Measurements from ENCODE around the gene ALS2CL.

The ALS2CL gene

DNA sequence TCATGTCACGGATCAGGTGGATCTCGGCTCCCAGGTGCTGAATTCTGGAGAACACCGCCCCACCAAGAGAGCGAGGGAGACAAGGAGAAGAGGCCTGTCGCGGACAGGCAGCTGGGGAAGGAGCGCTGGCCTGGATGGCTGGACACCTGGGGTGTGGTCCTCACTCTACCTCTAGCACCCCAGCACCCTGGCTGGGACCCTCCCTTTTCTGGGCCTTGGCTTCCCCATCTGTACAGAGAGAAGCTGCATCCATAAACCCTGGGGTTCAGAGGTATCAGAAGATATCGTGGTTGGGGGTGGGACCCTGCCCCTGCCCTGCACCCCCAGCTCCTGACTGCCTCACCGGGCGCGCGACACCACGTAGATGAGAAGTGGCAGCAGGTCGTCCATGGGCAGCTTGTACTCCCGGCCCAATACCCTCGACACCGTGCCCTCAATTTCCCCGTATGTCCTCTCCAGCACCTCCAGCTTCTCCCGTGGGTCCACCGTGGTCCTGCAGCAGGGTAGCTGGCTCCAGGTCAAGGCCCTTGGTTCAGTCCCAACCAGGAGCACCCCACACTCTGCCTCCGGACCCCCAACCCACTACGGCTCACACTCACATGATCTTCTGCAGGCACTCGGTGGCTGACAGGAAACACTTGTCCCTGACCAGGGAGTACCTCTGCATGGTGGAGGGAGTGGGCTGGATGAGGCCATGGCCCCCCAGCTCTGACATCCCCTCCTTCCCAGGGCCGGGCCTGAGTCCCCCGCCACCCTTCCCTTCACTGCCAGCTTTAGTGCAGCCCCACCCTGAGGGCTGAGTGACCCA lies 21.7 kb downstream of the ALS2CL start:
- peaks cover 0 to 56% (median 37%) of the 10 kb centered on the region in 5 donors for H3K36me3 ChIP-seq (ENCODE audit: control insufficient read depth in 5 of 5, insufficient read depth in 5 of 5, low read length in 5 of 5)
- no peak overlapping the region for H3K4me3 ChIP-seq (ENCODE audit: low read depth in 1 of 5, low read length in 5 of 5)
- H3K9ac ChIP-seq (ENCODE audit: low read length in 5 of 5) = no peak overlapping the region
- H3K4me1 ChIP-seq (ENCODE audit: control insufficient read depth in 5 of 5, insufficient read depth in 5 of 5, low read length in 5 of 5) = peaks cover 0 to 5% (median 0%) of the 10 kb centered on the region in 5 donors
- no peaks in the 10 kb centered on the region for H3K27me3 ChIP-seq (ENCODE audit: control insufficient read depth in 5 of 5, insufficient read depth in 4 of 5, low read length in 5 of 5)
- H3K27ac ChIP-seq (ENCODE audit: low read depth, low read length) = no peak overlapping the region
- no peaks in the 10 kb centered on the region for H3K9me3 ChIP-seq (ENCODE audit: control insufficient read depth in 5 of 5, low read length in 5 of 5)

DNA sequence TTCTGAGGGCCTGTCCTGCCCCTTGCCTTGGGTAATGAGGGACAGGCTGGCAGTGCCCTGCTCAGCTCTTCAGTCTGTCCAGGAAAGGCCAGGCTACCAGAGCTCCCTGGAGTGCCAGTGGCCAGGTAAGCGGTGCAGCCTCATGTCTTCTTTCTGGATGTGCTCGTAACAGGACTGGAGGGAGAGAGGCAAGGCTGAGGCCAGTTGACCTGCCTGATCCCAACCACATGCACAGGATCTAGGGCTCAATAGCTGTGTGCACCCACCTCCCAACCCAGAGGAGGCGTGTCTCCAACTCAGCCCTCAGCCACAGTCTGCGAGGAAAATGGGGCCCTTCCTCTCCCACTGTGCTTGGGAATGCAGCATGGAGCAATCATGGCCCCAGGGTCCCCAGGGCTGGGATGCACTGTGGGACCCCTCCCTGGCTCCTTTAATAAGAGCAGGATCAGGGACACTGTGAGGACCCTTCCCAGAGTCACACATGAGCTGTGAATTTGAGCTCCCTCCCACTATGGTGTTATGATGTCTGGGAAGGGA lies 22.5 kb downstream of the ALS2CL start:
- Histone ChIP-seq H3K4me3 (ENCODE audit: low read depth in 1 of 5, low read length in 5 of 5) (no peak overlapping the region), H3K9ac (ENCODE audit: low read length in 5 of 5) (no peak overlapping the region), H3K4me1 (ENCODE audit: control insufficient read depth in 5 of 5, insufficient read depth in 5 of 5, low read length in 5 of 5) (peaks cover 0 to 2% (median 0%) of the 10 kb centered on the region in 5 donors), H3K36me3 (ENCODE audit: control insufficient read depth in 5 of 5, insufficient read depth in 5 of 5, low read length in 5 of 5) (peaks cover 0 to 54% (median 34%) of the 10 kb centered on the region in 5 donors), H3K9me3 (ENCODE audit: control insufficient read depth in 5 of 5, low read length in 5 of 5) (no peaks in the 10 kb centered on the region), H3K27ac (ENCODE audit: low read depth, low read length) (no peak overlapping the region), H3K27me3 (ENCODE audit: control insufficient read depth in 5 of 5, insufficient read depth in 4 of 5, low read length in 5 of 5) (no peaks in the 10 kb centered on the region)

DNA sequence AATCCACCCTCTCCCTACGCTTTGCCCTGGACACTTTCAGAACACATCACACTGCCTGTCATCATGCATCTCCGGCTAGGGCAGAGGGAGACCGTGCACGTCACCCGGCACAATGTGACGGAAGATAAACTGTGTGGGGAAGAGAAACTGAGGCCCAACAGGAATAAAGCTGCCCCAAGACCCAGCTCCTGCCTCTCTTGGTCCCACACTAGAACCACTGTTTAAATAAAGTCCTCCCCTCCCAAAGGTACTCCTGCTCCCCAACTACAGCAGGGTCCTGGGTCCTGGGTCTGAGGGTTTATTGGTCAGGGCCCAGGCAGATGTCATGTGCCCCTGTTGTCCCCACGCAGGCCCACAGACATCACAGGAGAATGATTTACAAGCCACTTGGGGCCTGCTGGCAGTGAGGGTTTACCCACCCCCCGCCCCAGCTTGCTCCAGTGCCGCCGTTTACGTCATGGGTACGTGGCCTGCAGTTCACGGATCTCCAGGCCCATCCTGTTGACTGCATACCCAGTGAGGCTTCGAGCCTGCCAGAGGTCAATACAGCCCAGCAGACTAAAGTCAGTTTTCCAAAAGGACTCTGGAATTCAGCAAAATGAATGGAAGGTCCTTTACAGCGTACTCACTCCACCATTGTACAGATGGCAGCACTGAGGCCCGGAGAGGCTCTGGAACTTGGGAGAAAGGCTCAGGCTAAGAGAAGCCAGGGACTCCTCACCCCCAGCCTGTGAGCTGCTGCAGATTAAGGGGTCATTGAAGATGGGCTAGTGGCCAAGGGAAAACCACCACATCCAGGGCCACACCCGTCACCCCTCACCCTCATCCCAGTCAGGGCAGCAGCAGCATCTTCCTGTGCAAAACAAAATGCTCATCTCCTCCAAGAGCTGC lies 23.2 kb downstream of the ALS2CL start:
- Histone ChIP-seq H3K4me1 (ENCODE audit: control insufficient read depth in 5 of 5, insufficient read depth in 5 of 5, low read length in 5 of 5) (no peaks in the 10 kb centered on the region), H3K9ac (ENCODE audit: low read length in 5 of 5) (no peak overlapping the region), H3K27me3 (ENCODE audit: control insufficient read depth in 5 of 5, insufficient read depth in 4 of 5, low read length in 5 of 5) (no peaks in the 10 kb centered on the region), H3K9me3 (ENCODE audit: control insufficient read depth in 5 of 5, low read length in 5 of 5) (no peaks in the 10 kb centered on the region), H3K27ac (ENCODE audit: low read depth, low read length) (no peak overlapping the region), H3K4me3 (ENCODE audit: low read depth in 1 of 5, low read length in 5 of 5) (no peak overlapping the region), H3K36me3 (ENCODE audit: control insufficient read depth in 5 of 5, insufficient read depth in 5 of 5, low read length in 5 of 5) (peaks cover 0 to 47% (median 28%) of the 10 kb centered on the region in 5 donors)

DNA sequence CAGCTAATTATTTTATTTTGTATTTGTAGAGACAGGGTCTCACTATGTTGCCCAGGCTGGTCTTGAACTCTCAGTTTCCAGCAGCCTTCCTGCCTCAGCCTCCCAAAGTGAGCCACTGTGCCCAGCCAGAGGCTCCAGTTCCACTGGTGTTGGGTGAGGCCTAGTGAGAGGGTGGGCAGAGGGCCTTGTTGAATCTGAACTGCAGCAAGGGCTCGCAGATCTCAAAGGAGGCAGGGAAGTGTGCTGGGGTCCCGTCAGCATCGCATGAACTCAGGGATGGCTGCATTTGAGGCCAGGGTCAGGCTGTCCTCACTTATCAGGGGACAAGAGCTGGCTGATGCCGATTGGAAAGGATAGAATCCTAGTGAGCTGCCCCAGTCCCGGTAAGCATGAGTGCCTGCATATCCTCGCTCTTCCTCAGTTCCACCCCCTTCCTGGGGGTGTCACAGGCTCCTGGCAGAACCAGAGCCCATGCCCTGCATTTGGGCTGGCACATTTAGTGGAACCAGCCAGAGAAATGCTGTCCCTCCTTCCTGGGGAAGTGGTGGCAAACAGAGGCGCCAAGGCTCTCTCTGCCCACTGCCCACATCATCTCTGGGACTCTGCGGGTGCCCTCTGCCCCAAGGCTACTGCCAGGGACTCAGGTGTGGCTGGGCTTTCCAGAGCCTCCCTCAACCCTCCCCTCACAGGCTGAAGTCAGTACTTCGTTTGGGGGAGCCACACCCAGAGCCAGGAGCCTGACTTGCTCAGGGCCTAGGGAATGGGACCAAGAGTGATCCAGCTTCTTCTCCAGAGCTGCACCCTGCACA lies 24.1 kb downstream of the ALS2CL start:
- Histone ChIP-seq H3K4me1 (ENCODE audit: control insufficient read depth in 5 of 5, insufficient read depth in 5 of 5, low read length in 5 of 5) (no peaks in the 10 kb centered on the region), H3K9me3 (ENCODE audit: control insufficient read depth in 5 of 5, low read length in 5 of 5) (no peaks in the 10 kb centered on the region), H3K4me3 (ENCODE audit: low read depth in 1 of 5, low read length in 5 of 5) (no peak overlapping the region), H3K9ac (ENCODE audit: low read length in 5 of 5) (no peak overlapping the region), H3K36me3 (ENCODE audit: control insufficient read depth in 5 of 5, insufficient read depth in 5 of 5, low read length in 5 of 5) (peaks cover 0 to 38% (median 24%) of the 10 kb centered on the region in 5 donors), H3K27me3 (ENCODE audit: control insufficient read depth in 5 of 5, insufficient read depth in 4 of 5, low read length in 5 of 5) (no peaks in the 10 kb centered on the region), H3K27ac (ENCODE audit: low read depth, low read length) (no peak overlapping the region)

GRCh38 chr3:46668591-46668990 lies 24.9 kb downstream of the ALS2CL start:
- Histone ChIP-seq H3K4me1 (ENCODE audit: control insufficient read depth in 5 of 5, insufficient read depth in 5 of 5, low read length in 5 of 5) (peaks cover 0 to 3% (median 0%) of the 10 kb centered on the region in 5 donors), H3K27ac (ENCODE audit: low read depth, low read length) (no peak overlapping the region), H3K4me3 (ENCODE audit: low read depth in 1 of 5, low read length in 5 of 5) (no peak overlapping the region), H3K9me3 (ENCODE audit: control insufficient read depth in 5 of 5, low read length in 5 of 5) (no peaks in the 10 kb centered on the region), H3K9ac (ENCODE audit: low read length in 5 of 5) (no peak overlapping the region), H3K27me3 (ENCODE audit: control insufficient read depth in 5 of 5, insufficient read depth in 4 of 5, low read length in 5 of 5) (no peaks in the 10 kb centered on the region), H3K36me3 (ENCODE audit: control insufficient read depth in 5 of 5, insufficient read depth in 5 of 5, low read length in 5 of 5) (peaks cover 0 to 30% (median 16%) of the 10 kb centered on the region in 5 donors)

DNA sequence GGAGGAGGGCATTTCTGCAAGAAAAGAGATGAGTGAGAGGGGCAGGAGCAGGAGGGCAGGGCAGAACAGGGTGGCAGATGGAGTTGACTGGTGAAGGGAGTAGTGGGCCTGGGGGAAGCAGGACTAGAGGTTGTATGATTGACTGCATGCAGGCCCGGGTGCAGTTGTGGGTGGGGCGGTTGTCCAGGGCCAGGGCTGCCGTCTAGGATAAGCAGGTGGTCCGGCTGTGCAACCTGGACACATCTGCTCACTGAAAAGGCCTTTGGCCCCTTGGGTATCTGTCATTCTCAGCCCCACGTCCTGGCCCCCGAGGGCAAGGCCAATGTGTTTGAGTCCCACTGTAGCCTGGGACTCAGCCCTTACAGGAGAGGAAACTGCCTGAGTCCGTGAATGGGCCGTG lies 25.4 kb downstream of the ALS2CL start:
- H3K36me3 ChIP-seq (ENCODE audit: control insufficient read depth in 5 of 5, insufficient read depth in 5 of 5, low read length in 5 of 5) = peaks cover 0 to 26% (median 11%) of the 10 kb centered on the region in 5 donors
- no peaks in the 10 kb centered on the region for H3K27me3 ChIP-seq (ENCODE audit: control insufficient read depth in 5 of 5, insufficient read depth in 4 of 5, low read length in 5 of 5)
- H3K9me3 ChIP-seq (ENCODE audit: control insufficient read depth in 5 of 5, low read length in 5 of 5) = no peaks in the 10 kb centered on the region
- peaks cover 0 to 8% (median 4%) of the 10 kb centered on the region in 5 donors for H3K4me1 ChIP-seq (ENCODE audit: control insufficient read depth in 5 of 5, insufficient read depth in 5 of 5, low read length in 5 of 5)
- H3K27ac ChIP-seq (ENCODE audit: low read depth, low read length) = no peak overlapping the region
- peak overlapping the region in 1 of 5 donors; percentile 11 for H3K9ac ChIP-seq (ENCODE audit: low read length in 5 of 5)
- no peak overlapping the region for H3K4me3 ChIP-seq (ENCODE audit: low read depth in 1 of 5, low read length in 5 of 5)

- Histone ChIP-seq H3K36me3 (ENCODE audit: control insufficient read depth in 5 of 5, insufficient read depth in 5 of 5, low read length in 5 of 5) (peaks cover 0 to 22% (median 9%) of the 10 kb centered on the region in 5 donors), H3K9ac (ENCODE audit: low read length in 5 of 5) (no peak overlapping the region), H3K27me3 (ENCODE audit: control insufficient read depth in 5 of 5, insufficient read depth in 4 of 5, low read length in 5 of 5) (no peaks in the 10 kb centered on the region), H3K9me3 (ENCODE audit: control insufficient read depth in 5 of 5, low read length in 5 of 5) (no peaks in the 10 kb centered on the region), H3K4me3 (ENCODE audit: low read depth in 1 of 5, low read length in 5 of 5) (no peak overlapping the region), H3K27ac (ENCODE audit: low read depth, low read length) (no peak overlapping the region), H3K4me1 (ENCODE audit: control insufficient read depth in 5 of 5, insufficient read depth in 5 of 5, low read length in 5 of 5) (peaks cover 2 to 13% (median 9%) of the 10 kb centered on the region in 5 donors)
Observed at GRCh38 chr3:46667657-46668056, 25.8 kb downstream of the ALS2CL start.

DNA sequence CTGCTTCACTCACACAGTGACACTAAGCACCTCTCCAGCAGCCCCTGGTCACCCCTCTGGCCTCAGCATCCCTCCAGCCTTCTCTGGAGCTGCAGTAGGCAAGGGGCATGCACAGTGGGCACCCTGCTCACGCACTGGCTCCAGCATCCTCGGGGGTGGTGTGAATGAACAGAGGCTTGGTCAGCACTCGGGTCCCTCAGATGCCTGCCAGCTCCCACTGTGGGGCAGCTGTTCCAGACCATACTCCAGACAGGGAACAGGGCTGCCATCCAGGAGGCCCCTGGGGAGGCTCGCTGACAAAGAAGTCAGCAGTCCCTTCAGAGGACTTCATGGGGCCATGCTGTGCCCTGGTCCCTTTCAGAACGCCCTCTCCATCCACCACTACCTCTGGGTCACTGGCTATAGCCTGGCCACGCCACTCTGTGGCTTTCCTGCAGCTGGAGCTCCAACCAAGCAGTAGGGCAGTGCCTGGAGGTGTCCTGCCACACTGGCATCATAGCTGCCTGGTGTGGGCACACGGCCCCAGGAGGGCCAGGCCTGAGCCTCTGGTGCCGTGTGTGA lies 26.3 kb downstream of the ALS2CL start:
- H3K9ac ChIP-seq (ENCODE audit: low read length in 5 of 5) = no peak overlapping the region
- H3K4me1 ChIP-seq (ENCODE audit: control insufficient read depth in 5 of 5, insufficient read depth in 5 of 5, low read length in 5 of 5) = peaks cover 2 to 18% (median 13%) of the 10 kb centered on the region in 5 donors
- no peaks in the 10 kb centered on the region for H3K9me3 ChIP-seq (ENCODE audit: control insufficient read depth in 5 of 5, low read length in 5 of 5)
- no peak overlapping the region for H3K27ac ChIP-seq (ENCODE audit: low read depth, low read length)
- H3K4me3 ChIP-seq (ENCODE audit: low read depth in 1 of 5, low read length in 5 of 5) = no peak overlapping the region
- H3K27me3 ChIP-seq (ENCODE audit: control insufficient read depth in 5 of 5, insufficient read depth in 4 of 5, low read length in 5 of 5) = no peaks in the 10 kb centered on the region
- peaks cover 0 to 17% (median 6%) of the 10 kb centered on the region in 5 donors for H3K36me3 ChIP-seq (ENCODE audit: control insufficient read depth in 5 of 5, insufficient read depth in 5 of 5, low read length in 5 of 5)

DNA sequence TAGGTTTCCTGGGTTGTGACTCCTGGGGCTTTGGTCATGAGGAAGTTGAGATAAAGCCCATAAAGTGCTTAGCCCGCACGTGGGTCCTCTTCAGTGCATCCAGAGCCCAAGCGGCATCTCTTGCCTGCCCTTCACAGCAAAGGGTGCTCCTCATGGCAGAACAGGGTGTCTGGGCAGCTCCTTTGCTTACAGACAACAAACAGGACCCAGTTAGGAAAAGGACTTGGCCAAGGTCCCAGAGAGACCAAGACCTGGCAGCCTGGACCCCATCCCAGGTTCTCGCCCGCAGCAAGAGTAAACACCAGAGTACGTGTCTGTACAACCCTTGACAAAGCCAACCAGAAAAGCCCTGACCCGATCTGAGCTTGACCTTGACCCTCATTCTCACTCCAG lies 27.0 kb downstream of the ALS2CL start:
- no peak overlapping the region for H3K27ac ChIP-seq (ENCODE audit: low read depth, low read length)
- peaks cover 2 to 21% (median 13%) of the 10 kb centered on the region in 5 donors for H3K4me1 ChIP-seq (ENCODE audit: control insufficient read depth in 5 of 5, insufficient read depth in 5 of 5, low read length in 5 of 5)

More for the DNA sequence above, 27.0 kb downstream of the ALS2CL start:
- Histone ChIP-seq H3K9me3 (ENCODE audit: control insufficient read depth in 5 of 5, low read length in 5 of 5) (no peaks in the 10 kb centered on the region), H3K36me3 (ENCODE audit: control insufficient read depth in 5 of 5, insufficient read depth in 5 of 5, low read length in 5 of 5) (peaks cover 0 to 10% (median 4%) of the 10 kb centered on the region in 5 donors), H3K9ac (ENCODE audit: low read length in 5 of 5) (no peak overlapping the region), H3K27me3 (ENCODE audit: control insufficient read depth in 5 of 5, insufficient read depth in 4 of 5, low read length in 5 of 5) (peaks cover 0 to 4% (median 0%) of the 10 kb centered on the region in 5 donors), H3K4me3 (ENCODE audit: low read depth in 1 of 5, low read length in 5 of 5) (no peak overlapping the region)
